HG03025 (cell line): ENCODE results near the gene NEDD4L.

ENCODE experiments used
- ATAC-seq: cut with Tn5 transposase; IDR thresholded peaks from one replicate; pipeline ENCODE4 v1.9.1; 2021; ENCODE audit warnings: mild to moderate bottlenecking, moderate library complexity; ENCODE audit not compliant: unreplicated experiment, low FRiP score

The NEDD4L gene

DNA sequence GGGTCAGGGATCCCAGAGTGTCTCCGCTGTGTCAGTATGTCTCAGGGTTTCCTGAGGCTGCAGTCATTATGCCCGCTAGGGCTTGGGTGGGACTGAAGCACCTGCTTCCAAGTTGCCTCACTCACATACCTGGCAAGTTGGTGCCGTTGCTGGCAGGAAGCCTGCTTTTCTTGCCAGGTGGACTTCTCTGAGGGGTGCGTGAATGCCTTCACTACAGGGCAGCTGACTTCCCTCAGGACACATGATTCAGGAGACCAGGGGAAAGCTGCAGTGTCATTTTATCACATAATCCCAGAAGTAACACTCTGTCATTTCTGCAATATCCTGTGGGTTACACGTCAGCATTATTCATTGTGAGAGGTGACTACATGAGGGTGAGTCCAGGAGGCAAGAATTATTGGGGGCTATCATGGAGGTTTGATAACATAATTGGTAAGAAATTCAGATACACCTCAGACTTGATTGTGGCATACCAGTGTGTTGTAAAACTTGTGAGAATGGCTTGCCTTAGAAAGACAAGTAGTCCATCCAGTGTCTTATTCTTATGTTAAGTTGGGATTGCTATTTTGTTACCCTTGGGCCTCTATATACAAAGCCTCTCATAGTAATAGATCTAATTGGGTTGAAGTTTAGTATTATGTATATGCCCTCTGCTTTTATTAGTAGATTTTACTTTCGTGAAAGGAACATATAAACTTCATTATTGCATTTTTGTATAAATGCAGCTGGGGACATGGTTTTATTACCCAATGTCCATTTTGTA is 44.1 kb downstream of the NEDD4L start:
- no peak for ATAC-seq

DNA sequence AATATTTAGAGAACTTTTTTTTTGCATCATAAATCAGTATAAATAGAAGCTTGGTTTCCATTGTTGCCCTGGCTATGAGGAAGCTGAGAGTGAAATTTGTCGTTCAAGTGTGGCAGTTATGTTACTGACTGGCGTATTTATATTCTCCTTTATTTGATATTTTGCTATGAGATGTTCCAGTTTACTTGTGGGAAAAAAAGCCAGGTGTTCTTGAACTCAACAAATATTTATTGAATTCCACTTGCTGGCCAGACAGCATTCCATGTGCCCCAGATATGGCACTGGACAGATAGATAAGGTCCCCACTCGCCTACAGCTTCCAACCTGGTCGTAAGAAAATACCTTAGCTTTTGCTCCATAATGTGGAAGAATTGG is 44.7 kb downstream of the NEDD4L start:
- no peak for ATAC-seq

GRCh38 chr18:58091099-58091611 is 47.1 kb downstream of the NEDD4L start:
- no peak for ATAC-seq

- ATAC-seq, result no peak
These were observed 49.3 kb downstream of the NEDD4L start for GRCh38 chr18:58093311-58093803.

GRCh38 chr18:58095222-58095621 is 51.2 kb downstream of the NEDD4L start:
- ATAC-seq, result no peak

- no peak for ATAC-seq
These were observed 51.6 kb downstream of the NEDD4L start for GRCh38 chr18:58095655-58096054.

- ATAC-seq, result no peak
These were observed 52.6 kb downstream of the NEDD4L start for GRCh38 chr18:58096658-58097057.

DNA sequence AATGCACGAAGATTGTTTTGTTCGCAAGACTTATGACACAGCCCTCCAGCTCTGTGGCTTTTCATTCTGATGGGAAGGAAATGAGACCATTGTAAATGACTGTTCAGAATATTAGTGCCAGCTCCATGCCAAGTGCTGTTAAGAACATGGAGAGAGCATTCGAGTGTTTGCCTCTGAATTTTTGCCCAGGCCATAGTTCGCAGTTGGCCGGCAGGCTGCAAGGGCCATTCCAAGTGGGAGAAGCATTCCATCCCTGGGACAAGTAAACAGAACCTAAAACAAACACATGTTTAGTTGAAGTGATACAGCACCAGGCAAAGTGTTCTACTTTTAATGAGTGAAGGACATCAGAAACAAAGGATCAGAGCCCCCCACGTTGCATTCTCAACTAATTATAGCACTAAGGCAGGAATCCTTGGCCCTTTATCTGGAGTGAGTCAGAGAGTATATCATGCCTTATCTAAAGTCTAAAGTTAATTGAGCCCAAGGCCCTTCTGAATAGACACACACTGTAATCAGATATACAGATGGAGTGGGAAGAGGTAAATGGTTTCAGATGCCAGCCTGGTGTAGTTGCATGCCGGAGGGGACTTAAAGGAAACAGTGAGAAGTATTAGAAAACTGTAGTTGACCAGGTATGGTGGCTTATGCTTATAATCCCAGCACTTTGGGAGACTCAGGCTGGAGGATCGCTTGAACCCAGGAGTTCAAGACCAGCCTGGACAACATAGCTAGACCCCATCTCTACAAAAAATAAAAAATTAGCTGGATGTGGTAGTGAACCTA is 53.3 kb downstream of the NEDD4L start:
- ATAC-seq, result no peak

DNA sequence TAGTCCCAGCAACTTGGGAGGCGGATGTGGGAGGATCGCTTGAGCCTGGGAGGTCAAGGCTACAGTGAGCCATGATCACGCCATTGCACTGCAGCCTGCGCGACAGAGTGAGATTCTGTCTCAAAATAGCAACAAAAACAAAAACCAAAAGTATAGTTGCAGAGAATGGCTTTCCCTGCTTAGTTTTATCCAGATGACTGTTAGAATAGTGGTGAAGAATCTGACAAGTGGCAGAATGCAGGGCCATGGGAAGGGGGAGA is 53.8 kb downstream of the NEDD4L start:
- no peak for ATAC-seq

GRCh38 chr18:58098706-58099105 is 54.7 kb downstream of the NEDD4L start:
- ATAC-seq, result no peak

- ATAC-seq, result no peak
These were observed 56.1 kb downstream of the NEDD4L start for GRCh38 chr18:58100154-58100553.

DNA sequence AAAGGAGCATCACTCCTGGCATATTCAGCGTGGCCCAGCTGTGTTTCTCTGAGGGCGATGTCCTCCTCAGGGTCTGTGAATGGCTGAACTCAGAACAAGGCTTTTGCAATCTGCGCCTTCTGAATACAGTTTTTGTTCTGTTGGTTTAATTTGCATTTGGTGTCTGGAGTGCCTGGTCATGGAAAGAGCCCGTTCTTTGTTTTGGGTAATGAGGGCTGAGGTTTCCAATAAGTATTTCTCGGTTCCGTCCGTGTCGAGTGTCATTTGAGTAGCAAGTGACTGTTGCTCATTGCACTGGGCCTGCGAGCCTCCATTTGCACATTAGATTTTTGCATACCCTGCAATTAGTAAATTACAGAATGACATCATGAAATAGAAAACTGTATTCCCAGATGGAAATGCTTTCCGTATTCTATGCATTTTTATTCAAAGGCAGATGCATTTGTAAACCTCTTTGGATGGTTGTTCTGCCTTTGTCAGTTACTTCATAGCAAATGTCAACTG is 57.3 kb downstream of the NEDD4L start:
- ATAC-seq, result peak; percentile 80

- no peak for ATAC-seq
These were observed 58.0 kb downstream of the NEDD4L start for GRCh38 chr18:58102018-58102417.

GRCh38 chr18:58102875-58103274 is 58.8 kb downstream of the NEDD4L start:
- no peak for ATAC-seq

DNA sequence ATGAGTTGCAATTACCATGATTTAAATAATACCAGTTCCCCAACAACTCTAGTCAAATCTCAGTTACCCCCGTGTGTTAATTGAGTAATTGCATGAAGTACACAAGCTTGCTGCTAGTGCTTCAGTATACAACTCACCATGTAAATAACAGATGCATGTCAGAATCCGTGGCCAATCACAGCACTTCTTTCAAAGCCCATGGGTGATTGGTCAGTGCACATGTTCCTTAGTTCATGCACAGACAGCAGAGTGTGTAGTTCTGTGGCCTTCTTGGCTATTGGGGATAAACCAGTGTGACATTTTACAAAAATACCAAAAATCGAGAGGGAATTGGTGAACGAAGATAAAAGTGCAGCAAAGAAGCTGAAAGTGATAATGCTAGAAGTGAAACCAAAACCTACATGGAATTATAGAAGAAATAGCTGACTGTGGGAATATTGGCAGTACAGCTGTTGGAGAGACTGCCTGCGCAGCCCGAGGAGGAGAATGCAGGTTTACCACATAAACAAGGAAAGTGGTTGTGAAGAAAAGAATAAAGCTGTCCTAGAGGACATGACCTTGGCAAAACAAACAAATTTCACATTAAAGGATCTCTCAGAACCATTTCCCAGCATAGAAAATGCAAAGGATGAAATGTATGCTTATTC is 59.4 kb downstream of the NEDD4L start:
- ATAC-seq, result no peak

GRCh38 chr18:58104096-58104495 is 60.1 kb downstream of the NEDD4L start:
- no peak for ATAC-seq

- ATAC-seq, result no peak
These were observed 61.3 kb downstream of the NEDD4L start for GRCh38 chr18:58105206-58105887.

- ATAC-seq, result no peak
These were observed 61.8 kb downstream of the NEDD4L start for GRCh38 chr18:58105888-58106260.

DNA sequence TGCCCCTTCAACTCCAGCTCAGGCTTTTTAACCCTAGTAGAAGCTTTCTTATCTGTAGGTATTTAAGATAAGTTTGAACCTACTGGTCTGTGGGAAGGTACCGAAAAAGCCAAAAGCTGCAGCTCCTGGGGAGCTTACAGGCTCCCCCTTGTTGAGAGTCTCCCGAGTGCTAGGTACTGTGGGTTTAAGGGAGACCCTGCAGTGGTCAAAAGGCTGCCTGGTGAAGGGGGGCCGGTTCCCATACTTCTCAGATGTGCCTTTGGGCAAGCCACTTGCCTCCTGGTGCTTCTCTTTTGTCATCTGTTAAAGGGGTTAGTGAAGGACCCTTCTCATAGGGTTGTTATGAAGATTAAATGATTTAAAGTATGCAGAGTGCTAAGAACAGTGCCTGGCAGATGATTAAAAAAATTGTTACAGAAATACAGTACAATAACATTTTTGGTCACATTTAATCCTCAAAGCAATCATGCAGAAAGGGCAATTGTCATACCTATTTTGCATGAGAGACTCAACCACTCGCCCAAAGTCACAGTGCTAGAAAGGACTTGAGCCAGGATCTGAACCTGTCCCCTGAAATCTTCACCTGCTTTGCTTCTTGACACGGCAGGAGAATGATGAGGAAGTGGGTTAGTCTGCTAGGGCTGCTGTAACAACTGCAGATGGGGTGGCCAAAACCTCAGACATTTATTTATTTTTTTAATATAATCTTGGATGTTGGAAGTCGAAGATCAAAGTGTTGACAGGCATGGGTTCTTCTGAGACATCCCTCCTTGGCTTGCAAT is 62.5 kb downstream of the NEDD4L start:
- ATAC-seq, result no peak

DNA sequence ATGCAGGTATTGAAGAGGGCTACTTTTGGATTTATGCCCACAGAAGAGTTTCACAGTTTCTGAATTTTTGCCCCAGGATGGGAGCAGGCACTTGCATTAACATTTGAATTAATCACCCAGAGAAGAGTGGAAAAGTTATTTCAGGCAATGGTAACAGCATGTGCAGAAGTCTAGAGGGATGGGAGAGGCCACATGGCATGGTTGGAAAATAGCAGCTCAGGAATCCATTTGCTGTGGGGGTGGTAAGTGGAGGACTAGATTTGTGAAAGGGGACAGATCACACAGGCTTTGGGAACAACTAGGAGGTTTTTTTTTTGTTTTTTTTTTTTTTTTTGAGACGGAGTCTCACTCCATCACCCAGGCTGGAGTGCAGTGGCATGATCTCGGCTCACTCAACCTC is 65.2 kb downstream of the NEDD4L start:
- ATAC-seq, result no peak
